ENCODE measurements around the gene ARFGAP3.

DNA sequence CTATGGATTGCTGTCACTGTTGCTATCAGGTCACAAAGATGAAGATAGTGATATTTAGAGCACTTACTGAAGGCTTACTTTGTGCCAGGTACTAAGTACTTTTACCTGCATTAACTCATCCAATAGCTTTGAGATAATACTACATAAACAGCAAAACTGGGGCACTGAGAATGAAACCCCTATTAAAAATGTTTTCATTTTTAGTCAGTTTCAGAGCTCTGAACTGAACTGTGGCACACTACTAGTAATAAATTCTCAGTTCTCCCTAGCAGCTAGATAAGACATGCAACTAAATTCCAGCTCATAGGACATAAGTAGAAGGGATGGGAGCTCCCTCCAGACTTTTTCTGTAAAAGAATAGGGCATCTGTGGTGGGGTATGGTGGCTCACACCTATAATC is 24.0 kb downstream of the ARFGAP3 start:
- TF ChIP-seq POLR2A (IDR thresholded peaks at IDR 0.05; ENCODE audit: low read depth, low read length) (no peak), TAF1 (IDR thresholded peaks at IDR 0.05; ENCODE audit: low read depth, low read length) (no peak), POLR2AphosphoS5 (IDR thresholded peaks at IDR 0.05; ENCODE audit: low read depth, low read length) (no peak), POU2F2 (IDR thresholded peaks at IDR 0.05; ENCODE audit: low read depth, low read length) (no peak), PAX5 (IDR thresholded peaks at IDR 0.05; ENCODE audit: insufficient read depth, low read length, severe bottlenecking) (no peak), SPI1 (IDR thresholded peaks at IDR 0.05; ENCODE audit: low read depth, low read length) (peak; percentile 57; the same call in 1 of the 2 replicates)

All from GM12891 (cell line).